Measurements from ENCODE around the gene ARID2. TPM values are rescaled to one million over a fixed set of nuclear protein-coding genes. Genes with fewer than 3 reads are reported as not detected.
A peak's percentile ranks its signal among the peaks of the same experiment; 100 is the strongest.

The ARID2 gene
- polyA plus RNA-seq, 2 of the 4 experiments (the other 2 are of a cell fraction): 8.7 to 37.7 TPM

- TF ChIP-seq, protein P1, sequence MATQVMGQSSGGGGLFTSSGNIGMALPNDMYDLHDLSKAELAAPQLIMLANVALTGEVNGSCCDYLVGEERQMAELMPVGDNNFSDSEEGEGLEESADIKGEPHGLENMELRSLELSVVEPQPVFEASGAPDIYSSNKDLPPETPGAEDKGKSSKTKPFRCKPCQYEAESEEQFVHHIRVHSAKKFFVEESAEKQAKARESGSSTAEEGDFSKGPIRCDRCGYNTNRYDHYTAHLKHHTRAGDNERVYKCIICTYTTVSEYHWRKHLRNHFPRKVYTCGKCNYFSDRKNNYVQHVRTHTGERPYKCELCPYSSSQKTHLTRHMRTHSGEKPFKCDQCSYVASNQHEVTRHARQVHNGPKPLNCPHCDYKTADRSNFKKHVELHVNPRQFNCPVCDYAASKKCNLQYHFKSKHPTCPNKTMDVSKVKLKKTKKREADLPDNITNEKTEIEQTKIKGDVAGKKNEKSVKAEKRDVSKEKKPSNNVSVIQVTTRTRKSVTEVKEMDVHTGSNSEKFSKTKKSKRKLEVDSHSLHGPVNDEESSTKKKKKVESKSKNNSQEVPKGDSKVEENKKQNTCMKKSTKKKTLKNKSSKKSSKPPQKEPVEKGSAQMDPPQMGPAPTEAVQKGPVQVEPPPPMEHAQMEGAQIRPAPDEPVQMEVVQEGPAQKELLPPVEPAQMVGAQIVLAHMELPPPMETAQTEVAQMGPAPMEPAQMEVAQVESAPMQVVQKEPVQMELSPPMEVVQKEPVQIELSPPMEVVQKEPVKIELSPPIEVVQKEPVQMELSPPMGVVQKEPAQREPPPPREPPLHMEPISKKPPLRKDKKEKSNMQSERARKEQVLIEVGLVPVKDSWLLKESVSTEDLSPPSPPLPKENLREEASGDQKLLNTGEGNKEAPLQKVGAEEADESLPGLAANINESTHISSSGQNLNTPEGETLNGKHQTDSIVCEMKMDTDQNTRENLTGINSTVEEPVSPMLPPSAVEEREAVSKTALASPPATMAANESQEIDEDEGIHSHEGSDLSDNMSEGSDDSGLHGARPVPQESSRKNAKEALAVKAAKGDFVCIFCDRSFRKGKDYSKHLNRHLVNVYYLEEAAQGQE (IDR thresholded peaks at IDR 0.05): no peak
- no peak for TF ChIP-seq HOXB5 (CRISPR knock-in tag; IDR thresholded peaks at IDR 0.05)
- no peak for TF ChIP-seq CTCF (IDR thresholded peaks at IDR 0.05)
- TF ChIP-seq CHD2 (IDR thresholded peaks at IDR 0.05; ENCODE audit: low read length, partially characterized antibody): no peak
- no peak for TF ChIP-seq NR3C1 (IDR thresholded peaks at IDR 0.05)
- peak; percentile 19; the same call in 1 of the 2 replicates for TF ChIP-seq KDM1A (IDR thresholded peaks at IDR 0.05; ENCODE audit: low read depth)
- TF ChIP-seq CBX8 (IDR thresholded peaks at IDR 0.05): no peak
- peak in 1 of 2 experiments; percentile 93; a peak in 3 of 5 replicates for TF ChIP-seq JUN (IDR thresholded peaks at IDR 0.05)
- TF ChIP-seq SMC3 (IDR thresholded peaks at IDR 0.05): 0 out of 3 replicates have a peak, but pooled peaks have one; percentile 13
- TF ChIP-seq BCL3 (IDR thresholded peaks at IDR 0.05): peak; percentile 73; the same call in 1 of the 3 replicates
- TF ChIP-seq GATA3 (IDR thresholded peaks at IDR 0.05; ENCODE audit: borderline replicate concordance): peak; percentile 72
- TF ChIP-seq EP300 (IDR thresholded peaks at IDR 0.05): peak in 1 of 2 experiments; percentile 42; a peak in 1 of 5 replicates
- TF ChIP-seq FOXS1 (CRISPR knock-in tag; IDR thresholded peaks at IDR 0.05): no peak
- no peak for TF ChIP-seq HOXA7 (CRISPR knock-in tag; IDR thresholded peaks at IDR 0.05)
- TF ChIP-seq RAD21 (conservative IDR thresholded peaks at IDR 0.05 in 1 of 2, IDR thresholded peaks at IDR 0.05 in 1 of 2): 0 out of 5 replicates have a peak, but pooled peaks have one; percentile 1 to 11
- TF ChIP-seq, protein P2, sequence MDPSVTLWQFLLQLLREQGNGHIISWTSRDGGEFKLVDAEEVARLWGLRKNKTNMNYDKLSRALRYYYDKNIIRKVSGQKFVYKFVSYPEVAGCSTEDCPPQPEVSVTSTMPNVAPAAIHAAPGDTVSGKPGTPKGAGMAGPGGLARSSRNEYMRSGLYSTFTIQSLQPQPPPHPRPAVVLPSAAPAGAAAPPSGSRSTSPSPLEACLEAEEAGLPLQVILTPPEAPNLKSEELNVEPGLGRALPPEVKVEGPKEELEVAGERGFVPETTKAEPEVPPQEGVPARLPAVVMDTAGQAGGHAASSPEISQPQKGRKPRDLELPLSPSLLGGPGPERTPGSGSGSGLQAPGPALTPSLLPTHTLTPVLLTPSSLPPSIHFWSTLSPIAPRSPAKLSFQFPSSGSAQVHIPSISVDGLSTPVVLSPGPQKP (IDR thresholded peaks at IDR 0.05; ENCODE audit: low read depth, low read length): no peak
- no peak for TF ChIP-seq RNF2 (IDR thresholded peaks at IDR 0.05; ENCODE audit: borderline replicate concordance, low read depth)
- no peak for TF ChIP-seq ZC3H11A (IDR thresholded peaks at IDR 0.05)
- TF ChIP-seq NPAS2 (CRISPR knock-in tag; IDR thresholded peaks at IDR 0.05; ENCODE audit: borderline replicate concordance): no peak
- no peak for TF ChIP-seq TFCP2L1 (CRISPR knock-in tag; IDR thresholded peaks at IDR 0.05)
Observed at GRCh38 chr12:45727301-45727979, 2.1 kb upstream of the ARID2 start (continued).

All from A549 (cell line).